Stimulated activated effector memory CD8-positive, alpha-beta T cell treated with anti-CD3 and anti-CD28 coated beads, Interleukin-12 subunit alpha, Interleukin-12 subunit beta, amount 100 ng/mL, for 72 hours (primary cell): ENCODE measurements around the gene NHS.

Source experiments
- ATAC-seq: fragments of 150-1000 bp; cut with Tn5 transposase; 2 replicates; pipeline ENCODE4 v1.10.0; 2021
- DNase-seq, 2 donors: peaks; one replicate each; pipeline ENCODE4 v3.0.0; 2021 to 2022; ENCODE audit warnings: low spot score in 2 of 2
- H3K27ac Mint-ChIP-seq: one replicate; pipeline ENCODE4 v1.8.0; 2022; ENCODE audit warnings: mild to moderate bottlenecking, mixed read lengths
- H3K36me3 Mint-ChIP-seq: one replicate; pipeline ENCODE4 v1.8.0; 2022; ENCODE audit warnings: mild to moderate bottlenecking, mixed read lengths
- H3K4me1 Mint-ChIP-seq: one replicate; pipeline ENCODE4 v1.8.0; 2022; ENCODE audit warnings: mixed read lengths
- H3K4me3 Mint-ChIP-seq: one replicate; pipeline ENCODE4 v1.8.0; 2022; ENCODE audit warnings: mild to moderate bottlenecking, mixed read lengths
- H3K9me3 Mint-ChIP-seq: one replicate; pipeline ENCODE4 v1.8.0; 2022; ENCODE audit warnings: mixed read lengths

NHS gene

GRCh38 chrX:17637235-17637634 lies 262.2 kb downstream of the NHS start:
- Mint-ChIP-seq H3K9me3 (no peaks in the 10 kb centered on the region), H3K27ac (no peak overlapping the region), H3K4me3 (no peak overlapping the region), H3K4me1 (peaks cover 6% of the 10 kb centered on the region), H3K36me3 (no peaks in the 10 kb centered on the region)
- DNase-seq = no peak
- ATAC-seq = no peak

GRCh38 chrX:17638731-17639130 lies 263.7 kb downstream of the NHS start:
- no peaks in the 10 kb centered on the region for H3K36me3 Mint-ChIP-seq
- no peak overlapping the region for H3K27ac Mint-ChIP-seq

GRCh38 chrX:17642891-17643290 lies 267.9 kb downstream of the NHS start:
- ATAC-seq (no peak), DNase-seq (no peak)
- Mint-ChIP-seq H3K36me3 (no peaks in the 10 kb centered on the region), H3K27ac (no peak overlapping the region), H3K4me3 (no peak overlapping the region), H3K9me3 (no peaks in the 10 kb centered on the region), H3K4me1 (no peaks in the 10 kb centered on the region)

More at GRCh38 chrX:17638731-17639130, 263.7 kb downstream of the NHS start:
- Mint-ChIP-seq H3K9me3 (no peaks in the 10 kb centered on the region), H3K4me3 (no peak overlapping the region), H3K4me1 (no peaks in the 10 kb centered on the region)
- no peak for DNase-seq
- ATAC-seq = no peak

- Mint-ChIP-seq H3K27ac (no peak overlapping the region), H3K36me3 (no peaks in the 10 kb centered on the region), H3K4me1 (no peaks in the 10 kb centered on the region)
These were observed 268.5 kb downstream of the NHS start for GRCh38 chrX:17643528-17643927.

GRCh38 chrX:17644001-17644400 lies 269.0 kb downstream of the NHS start:
- no peaks in the 10 kb centered on the region for H3K36me3 Mint-ChIP-seq

More at GRCh38 chrX:17643528-17643927, 268.5 kb downstream of the NHS start:
- Mint-ChIP-seq H3K4me3 (no peak overlapping the region), H3K9me3 (no peaks in the 10 kb centered on the region)
- ATAC-seq = no peak
- DNase-seq = no peak

GRCh38 chrX:17654116-17654515 lies 279.1 kb downstream of the NHS start:
- Mint-ChIP-seq H3K4me3 (peak overlapping the region; percentile 72), H3K36me3 (peaks cover 6% of the 10 kb centered on the region), H3K9me3 (peaks cover 4% of the 10 kb centered on the region), H3K4me1 (peaks cover 13% of the 10 kb centered on the region), H3K27ac (peak overlapping the region; percentile 90)
- ATAC-seq = peak; percentile 75
- DNase-seq = no peak

More at GRCh38 chrX:17644001-17644400, 269.0 kb downstream of the NHS start:
- DNase-seq (no peak), ATAC-seq (no peak)
- Mint-ChIP-seq H3K27ac (no peak overlapping the region), H3K4me3 (no peak overlapping the region), H3K4me1 (no peaks in the 10 kb centered on the region), H3K9me3 (no peaks in the 10 kb centered on the region)

GRCh38 chrX:17655211-17656034 lies 280.4 kb downstream of the NHS start:
- DNase-seq = no peak
- ATAC-seq = no peak
- H3K4me3 Mint-ChIP-seq = peak overlapping the region; percentile 72

GRCh38 chrX:17656035-17656418 lies 281.0 kb downstream of the NHS start:
- no peak for ATAC-seq
- no peak for DNase-seq
- H3K9me3 Mint-ChIP-seq = peaks cover 4% of the 10 kb centered on the region
- H3K4me1 Mint-ChIP-seq = peaks cover 13% of the 10 kb centered on the region
- no peak overlapping the region for H3K27ac Mint-ChIP-seq
- H3K36me3 Mint-ChIP-seq = peaks cover 6% of the 10 kb centered on the region
- H3K4me3 Mint-ChIP-seq = peak overlapping the region; percentile 72

More at GRCh38 chrX:17655211-17656034, 280.4 kb downstream of the NHS start:
- H3K27ac Mint-ChIP-seq = peak overlapping the region; percentile 50
- H3K9me3 Mint-ChIP-seq = peaks cover 4% of the 10 kb centered on the region
- peaks cover 13% of the 10 kb centered on the region for H3K4me1 Mint-ChIP-seq
- H3K36me3 Mint-ChIP-seq = peaks cover 6% of the 10 kb centered on the region

- Mint-ChIP-seq H3K4me1 (peaks cover 13% of the 10 kb centered on the region), H3K4me3 (peak overlapping the region; percentile 72), H3K36me3 (peaks cover 6% of the 10 kb centered on the region), H3K9me3 (peaks cover 4% of the 10 kb centered on the region), H3K27ac (no peak overlapping the region)
- DNase-seq = no peak
- ATAC-seq = no peak
These were observed 281.6 kb downstream of the NHS start for GRCh38 chrX:17656556-17656955.

- no peaks in the 10 kb centered on the region for H3K4me1 Mint-ChIP-seq
- H3K4me3 Mint-ChIP-seq = no peak overlapping the region
- ATAC-seq (no peak), DNase-seq (no peak)
- no peaks in the 10 kb centered on the region for H3K9me3 Mint-ChIP-seq
- H3K27ac Mint-ChIP-seq = no peak overlapping the region
- no peaks in the 10 kb centered on the region for H3K36me3 Mint-ChIP-seq
These were observed 287.4 kb downstream of the NHS start for GRCh38 chrX:17662391-17662790.

- H3K27ac Mint-ChIP-seq = no peak overlapping the region
- DNase-seq (no peak), ATAC-seq (peak; percentile 94)
- peaks cover 4% of the 10 kb centered on the region for H3K9me3 Mint-ChIP-seq
- no peaks in the 10 kb centered on the region for H3K36me3 Mint-ChIP-seq
- H3K4me3 Mint-ChIP-seq = no peak overlapping the region
- no peaks in the 10 kb centered on the region for H3K4me1 Mint-ChIP-seq
These were observed 293.9 kb downstream of the NHS start for GRCh38 chrX:17668929-17669328.

GRCh38 chrX:17669458-17669857 lies 294.5 kb downstream of the NHS start:
- Mint-ChIP-seq H3K4me3 (no peak overlapping the region), H3K27ac (no peak overlapping the region), H3K36me3 (no peaks in the 10 kb centered on the region), H3K4me1 (no peaks in the 10 kb centered on the region), H3K9me3 (peaks cover 4% of the 10 kb centered on the region)
- no peak for DNase-seq
- ATAC-seq = no peak

- ATAC-seq = no peak
- H3K36me3 Mint-ChIP-seq = no peaks in the 10 kb centered on the region
- peaks cover 4% of the 10 kb centered on the region for H3K9me3 Mint-ChIP-seq
- no peak overlapping the region for H3K27ac Mint-ChIP-seq
- H3K4me3 Mint-ChIP-seq = no peak overlapping the region
- DNase-seq = no peak
- H3K4me1 Mint-ChIP-seq = no peaks in the 10 kb centered on the region
These were observed 294.9 kb downstream of the NHS start for GRCh38 chrX:17669891-17670290.

- Mint-ChIP-seq H3K4me1 (no peaks in the 10 kb centered on the region), H3K27ac (no peak overlapping the region), H3K4me3 (no peak overlapping the region), H3K9me3 (peaks cover 4% of the 10 kb centered on the region), H3K36me3 (no peaks in the 10 kb centered on the region)
- no peak for DNase-seq
- ATAC-seq = no peak
These were observed 295.9 kb downstream of the NHS start for GRCh38 chrX:17670874-17671273.

GRCh38 chrX:17674601-17675000 lies 299.6 kb downstream of the NHS start:
- ATAC-seq (no peak), DNase-seq (no peak)
- no peak overlapping the region for H3K27ac Mint-ChIP-seq
- no peaks in the 10 kb centered on the region for H3K36me3 Mint-ChIP-seq
- no peak overlapping the region for H3K4me3 Mint-ChIP-seq
- H3K9me3 Mint-ChIP-seq = peaks cover 4% of the 10 kb centered on the region
- H3K4me1 Mint-ChIP-seq = no peaks in the 10 kb centered on the region

GRCh38 chrX:17679261-17679660 lies 304.3 kb downstream of the NHS start:
- no peaks in the 10 kb centered on the region for H3K36me3 Mint-ChIP-seq
- no peak for ATAC-seq
- H3K4me1 Mint-ChIP-seq = peaks cover 15% of the 10 kb centered on the region
- no peak for DNase-seq
- no peak overlapping the region for H3K4me3 Mint-ChIP-seq
- H3K27ac Mint-ChIP-seq = no peak overlapping the region
- no peaks in the 10 kb centered on the region for H3K9me3 Mint-ChIP-seq
